GM12878 (cell line): ENCODE results near the gene NFYA. TPM values are rescaled to one million over a fixed set of nuclear protein-coding genes. Genes with fewer than 3 reads are reported as not detected.

Experiments
- BACH1 ChIP-seq: fragments of 450-650 bp; IDR thresholded peaks from 2 replicates; pipeline ENCODE4 v1.6.1; 2017; ENCODE audit warnings: mild to moderate bottlenecking, borderline replicate concordance
- BCL11A ChIP-seq: IDR thresholded peaks from 2 replicates; pipeline ENCODE4 v1.6.1; 2011; ENCODE audit warnings: low read depth, low read length
- BCLAF1 ChIP-seq: fragments of 450-650 bp; IDR thresholded peaks from 2 replicates; pipeline ENCODE4 v1.6.1; 2017; ENCODE audit warnings: antibody characterized with exemption, mild to moderate bottlenecking, moderate library complexity
- CHD1 ChIP-seq: IDR thresholded peaks from 2 replicates; pipeline ENCODE4 v1.6.1; 2012; ENCODE audit warnings: low read depth, low read length, improper control_type of control experiment
- DPF2 ChIP-seq: fragments of 450-650 bp; IDR thresholded peaks from 2 replicates; pipeline ENCODE4 v1.6.1; 2017; ENCODE audit warnings: mild to moderate bottlenecking
- EED ChIP-seq: sonication (generic); IDR thresholded peaks from 2 replicates; pipeline ENCODE4 v1.6.1; 2016; ENCODE audit warnings: antibody characterized with exemption, low read depth
- ELK1 ChIP-seq: IDR thresholded peaks from 2 replicates; pipeline ENCODE4 v1.6.1; 2012; ENCODE audit warnings: low read depth, low read length, improper control_type of control experiment
- ESRRA ChIP-seq: IDR thresholded peaks from 2 replicates; pipeline ENCODE4 v1.6.1; 2012; ENCODE audit warnings: mild to moderate bottlenecking, low read length, improper control_type of control experiment
- ETV6 ChIP-seq, 2 experiments: fragments of 450-650 bp in 1 of 2; IDR thresholded peaks in 1 of 2; conservative IDR thresholded peaks in 1 of 2; 2 replicates each; pipeline ENCODE4 v1.6.1; 2014; ENCODE audit warnings: antibody characterized with exemption in 1 of 2, borderline replicate concordance in 1 of 2, low read depth in 1 of 2, mild to moderate bottlenecking in 1 of 2, moderate library complexity in 1 of 2
- GABPA ChIP-seq: IDR thresholded peaks from 2 replicates; pipeline ENCODE4 v1.6.1; 2014; ENCODE audit warnings: antibody characterized with exemption, low read depth, mild to moderate bottlenecking, inconsistent platforms
- GATAD2B ChIP-seq: fragments of 450-650 bp; conservative IDR thresholded peaks from 2 replicates; pipeline ENCODE4 v1.6.1; 2017; ENCODE audit warnings: low read depth, mild to moderate bottlenecking, moderate library complexity
- HDGF ChIP-seq: fragments of 450-650 bp; IDR thresholded peaks from 2 replicates; pipeline ENCODE4 v1.6.1; 2016; ENCODE audit warnings: antibody characterized with exemption
- IKZF2 ChIP-seq, 2 experiments: fragments of 450-650 bp; IDR thresholded peaks; 2 replicates each; pipeline ENCODE4 v1.6.1; 2017; ENCODE audit warnings: mild to moderate bottlenecking in 2 of 2, moderate library complexity in 2 of 2
- MAX ChIP-seq: IDR thresholded peaks from 2 replicates; pipeline ENCODE4 v1.6.1; 2012; ENCODE audit warnings: low read depth, low read length, improper control_type of control experiment
- MXI1 ChIP-seq: fragments of 150-350 bp; IDR thresholded peaks from 2 replicates; pipeline ENCODE4 v1.6.1; 2011; ENCODE audit warnings: low read depth, mild to moderate bottlenecking, inconsistent platforms, low read length, improper control_type of control experiment
- NFXL1 ChIP-seq: fragments of 450-650 bp; IDR thresholded peaks from 2 replicates; pipeline ENCODE4 v1.6.1; 2017; ENCODE audit warnings: antibody characterized with exemption, mild to moderate bottlenecking, borderline replicate concordance
- NRF1 ChIP-seq: conservative IDR thresholded peaks from 2 replicates; pipeline ENCODE4 v1.6.1; 2011; ENCODE audit warnings: mild to moderate bottlenecking, low read depth, low read length, improper control_type of control experiment
- PKNOX1 ChIP-seq: fragments of 450-650 bp; IDR thresholded peaks from 2 replicates; pipeline ENCODE4 v1.6.1; 2016; ENCODE audit warnings: mild to moderate bottlenecking
- POLR2A ChIP-seq: IDR thresholded peaks from 2 replicates; pipeline ENCODE4 v1.6.1; 2011; ENCODE audit warnings: low read depth, mild to moderate bottlenecking, low read length
- POLR2AphosphoS2 ChIP-seq: IDR thresholded peaks from 2 replicates; pipeline ENCODE4 v1.6.1; 2011; ENCODE audit warnings: low read depth, mild to moderate bottlenecking, low read length, improper control_type of control experiment, moderate library complexity
- RAD21 ChIP-seq: IDR thresholded peaks from 2 replicates; pipeline ENCODE4 v1.6.1; 2011; ENCODE audit warnings: mild to moderate bottlenecking, low read depth, low read length, moderate library complexity; ENCODE audit not compliant: insufficient read depth
- RB1 ChIP-seq: fragments of 450-650 bp; formaldehyde crosslinking; IDR thresholded peaks from 2 replicates; pipeline ENCODE4 v1.6.1; 2017; ENCODE audit warnings: mild to moderate bottlenecking, borderline replicate concordance
- SMAD5 ChIP-seq: IDR thresholded peaks from 2 replicates; pipeline ENCODE4 v1.6.1; 2016; ENCODE audit warnings: antibody characterized with exemption, low read depth
- SMC3 ChIP-seq: IDR thresholded peaks from 2 replicates; pipeline ENCODE4 v1.6.1; 2011; ENCODE audit warnings: low read length, improper control_type of control experiment, borderline replicate concordance
- TCF3 ChIP-seq: IDR thresholded peaks from 2 replicates; pipeline ENCODE4 v1.6.1; 2012; ENCODE audit warnings: low read depth, mild to moderate bottlenecking, low read length, borderline replicate concordance; ENCODE audit not compliant: insufficient read depth
- TCF7 ChIP-seq: IDR thresholded peaks from 2 replicates; pipeline ENCODE4 v1.6.1; 2014; ENCODE audit warnings: antibody characterized with exemption, borderline replicate concordance
- YY1 ChIP-seq: IDR thresholded peaks from 2 replicates; pipeline ENCODE4 v1.6.1; 2011; ENCODE audit warnings: low read depth, mild to moderate bottlenecking, low read length
- polyA plus RNA-seq, 11 experiments: library from polyadenylated mRNA; depleted of rRNA in 4 of 11; unstranded in 6 of 11; stranded (reverse) in 5 of 11; fragments of >200 nt; fragmentation: Nextera tagmentation in 4 of 11; fragmentation: Illumina TruSeq in 1 of 11; extraction: Ambion mirVana in 4 of 11; extraction: Trizol in 1 of 11; gene quantifications; 1 replicate in 1 of 11; 2 replicates in 10 of 11; pipeline versions ENCODE4 v1.2.1 to v1.2.3, GENCODE V29; 2011 to 2016; ENCODE audit warnings: inconsistent platforms in 2 of 11, missing spikeins in 2 of 11, low read depth in 1 of 11
- total RNA-seq, 4 experiments: library from RNA; depleted of rRNA in 3 of 4; stranded (reverse); fragments of >200 nt in 3 of 4; fragmentation: Illumina TruSeq in 1 of 4; extraction: Trizol in 1 of 4; gene quantifications; 2 replicates each; pipeline versions ENCODE4 v1.2.1 to v1.2.3, GENCODE V29; 2013 to 2021

Gene NFYA
- total and polyA plus RNA-seq, 10 of the 15 experiments (the other 5 are each of a cell fraction or from before 2014, with no cell fraction given), result 6.4 to 36.5 (median 19.1) TPM

- TF ChIP-seq BACH1, result 0 out of 2 replicates have a peak, but pooled peaks have one; percentile 59
- TF ChIP-seq SMAD5, result no peak
- no peak; the same call in 1 of the 2 replicates for TF ChIP-seq MAX
- TF ChIP-seq EED, result peak; percentile 36; the same call in 1 of the 2 replicates
- TF ChIP-seq BCL11A, result no peak
- TF ChIP-seq YY1, result peak; percentile 57; the same call in 1 of the 2 replicates
- peak; percentile 63 for TF ChIP-seq ELK1
- TF ChIP-seq GABPA, result no peak
- no peak for TF ChIP-seq NRF1
- no peak for TF ChIP-seq CHD1
- peak; percentile 58; the same call in 1 of the 2 replicates for TF ChIP-seq MXI1
- TF ChIP-seq GATAD2B, result peak; percentile 77; the same call in 1 of the 2 replicates
- no peak for TF ChIP-seq IKZF2 (IDR thresholded peaks at IDR 0.05)
- TF ChIP-seq PKNOX1, result no peak
- no peak for TF ChIP-seq ESRRA
- TF ChIP-seq ETV6 (conservative IDR thresholded peaks at IDR 0.05 in 1 of 2, IDR thresholded peaks at IDR 0.05 in 1 of 2; ENCODE audit: borderline replicate concordance in 1 of 2, low read depth in 1 of 2), result no peak
- peak; percentile 75 for TF ChIP-seq RAD21
- TF ChIP-seq POLR2A, result peak; percentile 80
- peak; percentile 45; the same call in 1 of the 2 replicates for TF ChIP-seq DPF2
- TF ChIP-seq NFXL1, result no peak
- peak; percentile 57 for TF ChIP-seq SMC3
- TF ChIP-seq HDGF, result no peak; the same call in 1 of the 2 replicates
- TF ChIP-seq TCF3, result peak; percentile 62; the same call in 1 of the 2 replicates
- TF ChIP-seq BCLAF1, result no peak
- TF ChIP-seq RB1, result peak; percentile 89; the same call in 1 of the 2 replicates
- TF ChIP-seq TCF7, result no peak
- TF ChIP-seq POLR2AphosphoS2, result peak; percentile 62; the same call in 1 of the 2 replicates
Measured at GRCh38 chr6:41027799-41028560, 44.8 kb upstream of the NFYA start (continued).
